PC-9 (cell line): Measurements from ENCODE around the gene SFTA2. TPM values are rescaled to one million over a fixed set of nuclear protein-coding genes. Genes with fewer than 3 reads are reported as not detected.

Source experiments
- BruUV-seq: library from RNA; stranded (reverse); fragments of 400-500 nt; replicated peaks from 2 replicates; lab custom pipeline; 2021; lab: Mats Ljungman, UMichigan
- CTCF ChIA-PET: fragments of 300-600 bp; sonication (Branson Sonifier 250); formaldehyde crosslinking; loops from one replicate; lab custom pipeline; 2022; ENCODE audit warnings: antibody characterized with exemption; lab: Charles Lee
- POLR2A ChIA-PET: fragments of 300-600 bp; sonication (Branson Sonifier 250); formaldehyde crosslinking; loops from one replicate; lab custom pipeline; 2022; ENCODE audit warnings: antibody characterized with exemption; ENCODE audit not compliant: unreplicated experiment; lab: Charles Lee
- DNase-seq, 2 experiments: peaks; one replicate each; pipeline versions ENCODE4 v3.0.0 to v3.0.0-alpha.2; 2015 to 2022; ENCODE audit warnings: mixed read lengths in 1 of 2
- H2AFZ ChIP-seq: fragments of 200-600 bp; sonication (generic); 2 replicates; pipeline ENCODE4 v1.8.1; 2017; ENCODE audit warnings: antibody characterized with exemption
- H3F3A ChIP-seq: fragments of 200-600 bp; sonication (generic); 2 replicates; pipeline ENCODE4 v1.8.1; 2017; ENCODE audit warnings: antibody characterized with exemption, mild to moderate bottlenecking, low read depth; ENCODE audit not compliant: insufficient read depth
- H3K27ac ChIP-seq: fragments of 200-600 bp; sonication (generic); 2 replicates; pipeline ENCODE4 v1.6.1; 2016; ENCODE audit warnings: mixed run types
- H3K27me3 ChIP-seq: fragments of 200-600 bp; sonication (generic); 2 replicates; pipeline ENCODE4 v1.6.1; 2016; ENCODE audit warnings: low read depth, mixed run types; ENCODE audit not compliant: insufficient read depth
- H3K36me3 ChIP-seq: fragments of 200-600 bp; sonication (generic); 2 replicates; pipeline ENCODE4 v1.6.1; 2016; ENCODE audit warnings: low read depth, mixed run types
- H3K4me1 ChIP-seq: fragments of 200-600 bp; sonication (generic); replicated peaks from 2 replicates; pipeline ENCODE4 v1.6.1; 2016; ENCODE audit warnings: mixed run types; ENCODE audit not compliant: insufficient read depth
- H3K4me2 ChIP-seq: fragments of 200-600 bp; sonication (generic); 2 replicates; pipeline ENCODE4 v1.6.1; 2017; ENCODE audit warnings: mixed run types
- H3K4me3 ChIP-seq: fragments of 200-600 bp; sonication (generic); 2 replicates; pipeline ENCODE4 v1.6.1; 2016; ENCODE audit warnings: mixed run types
- H3K79me2 ChIP-seq: fragments of 200-600 bp; sonication (generic); 2 replicates; pipeline ENCODE4 v1.6.1; 2017; ENCODE audit warnings: low read depth, mixed run types
- H3K9me2 ChIP-seq: fragments of 200-600 bp; sonication (generic); 2 replicates; pipeline ENCODE4 v1.8.1; 2017; ENCODE audit warnings: mild to moderate bottlenecking; ENCODE audit not compliant: insufficient read depth
- H3K9me3 ChIP-seq: fragments of 200-600 bp; sonication (generic); 2 replicates; pipeline ENCODE4 v1.8.1; 2016; ENCODE audit warnings: low read depth; ENCODE audit not compliant: insufficient read depth
- H4K20me1 ChIP-seq: fragments of 200-600 bp; sonication (generic); 2 replicates; pipeline ENCODE4 v1.8.1; 2017; ENCODE audit not compliant: insufficient read depth
- CTCF ChIP-seq: fragments of 200-600 bp; sonication (generic); conservative IDR thresholded peaks from 2 replicates; pipeline ENCODE4 v1.6.1; 2017; ENCODE audit warnings: mixed run types, antibody characterized with exemption, mild to moderate bottlenecking, moderate library complexity
- EZH2 ChIP-seq: fragments of 200-600 bp; sonication (generic); IDR thresholded peaks from 2 replicates; pipeline ENCODE4 v1.8.0; 2017; ENCODE audit warnings: antibody characterized with exemption, low read depth
- intact Hi-C: fragments of 100-400 bp; cut with micrococcal nuclease; formaldehyde crosslinking; loops from one replicate; pipeline ENCODE4 v1.10.0; 2022; ENCODE audit not compliant: unreplicated experiment
- total RNA-seq: library from RNA; stranded (reverse); gene quantifications from 2 replicates; pipeline ENCODE4 v1.2.3, GENCODE V29; 2021

SFTA2 gene
- total RNA-seq, 1 experiment from 2014 or later, result 0.72 TPM

GRCh38 chr6:30937265-30937664 lies 5.3 kb upstream of the SFTA2 start:
- H3F3A ChIP-seq, result no peaks in the 10 kb centered on the region
- no peak overlapping the region for H3K27ac ChIP-seq
- DNase-seq, result no peak
- ChIA-PET CTCF (no interaction called here), POLR2A (no interaction called here)
- no peaks in the 10 kb centered on the region for H3K27me3 ChIP-seq
- H3K4me2 ChIP-seq, result no peak overlapping the region
- no peaks in the 10 kb centered on the region for H3K36me3 ChIP-seq
- intact Hi-C loops, result no loop called here
- H3K79me2 ChIP-seq, result no peaks in the 10 kb centered on the region
- no TSS peak for BruUV-seq
- no peaks in the 10 kb centered on the region for H4K20me1 ChIP-seq
- H3K9me2 ChIP-seq, result no peaks in the 10 kb centered on the region
- TF ChIP-seq EZH2, result no peak
- TF ChIP-seq CTCF, result no peak
- no peak overlapping the region for H2AFZ ChIP-seq
- peaks cover 15% of the 10 kb centered on the region; the same call in 1 of the 2 replicates for H3K4me1 ChIP-seq
- no peak overlapping the region for H3K4me3 ChIP-seq
- H3K9me3 ChIP-seq, result no peaks in the 10 kb centered on the region

GRCh38 chr6:30935018-30935417 lies 3.0 kb upstream of the SFTA2 start:
- Histone ChIP-seq H3K36me3 (no peaks in the 10 kb centered on the region), H2AFZ (peak overlapping the region; percentile 40; the same call in 1 of the 2 replicates), H3K4me1 (peaks cover 24% of the 10 kb centered on the region), H4K20me1 (no peaks in the 10 kb centered on the region), H3K27ac (no peak overlapping the region), H3K79me2 (no peaks in the 10 kb centered on the region), H3K4me3 (no peak overlapping the region), H3K9me2 (no peaks in the 10 kb centered on the region), H3K9me3 (no peaks in the 10 kb centered on the region), H3K4me2 (no peak overlapping the region), H3K27me3 (no peaks in the 10 kb centered on the region), H3F3A (no peaks in the 10 kb centered on the region)
- DNase-seq, result no peak
- CTCF ChIA-PET, result no interaction called here
- POLR2A ChIA-PET, result interaction anchor here (0.6 kb wide), 1 partner anchor 25 kb away, joined by 3 read pairs; no protein-coding TSS in a partner anchor
- intact Hi-C loops, result no loop called here
- TF ChIP-seq EZH2, result no peak
- TF ChIP-seq CTCF, result no peak
- BruUV-seq, result no TSS peak

- TF ChIP-seq CTCF (no peak), EZH2 (no peak)
- no TSS peak for BruUV-seq
- ChIA-PET CTCF (no interaction called here), POLR2A (no interaction called here)
- no peak for DNase-seq
- H3K4me2 ChIP-seq, result no peak overlapping the region
- H3K79me2 ChIP-seq, result no peaks in the 10 kb centered on the region
- intact Hi-C loops, result no loop called here
- no peak overlapping the region for H3K27ac ChIP-seq
- peaks cover 20% of the 10 kb centered on the region for H3K4me1 ChIP-seq
- H3K4me3 ChIP-seq, result no peak overlapping the region
- H2AFZ ChIP-seq, result no peak overlapping the region
- H3K9me3 ChIP-seq, result no peaks in the 10 kb centered on the region
- no peaks in the 10 kb centered on the region for H3K36me3 ChIP-seq
- H3F3A ChIP-seq, result no peaks in the 10 kb centered on the region
- no peaks in the 10 kb centered on the region for H3K9me2 ChIP-seq
- H3K27me3 ChIP-seq, result no peaks in the 10 kb centered on the region
- no peaks in the 10 kb centered on the region for H4K20me1 ChIP-seq
These were observed 845 bp upstream of the SFTA2 start for GRCh38 chr6:30932665-30933365.
